GM18505 (cell line): Measurements from ENCODE around the gene NGF.

Experiments used
- ATAC-seq: cut with Tn5 transposase; IDR thresholded peaks from one replicate; pipeline ENCODE4 v1.9.1; 2021; ENCODE audit not compliant: unreplicated experiment
- POLR2A ChIP-seq: IDR thresholded peaks from 4 replicates; pipeline ENCODE4 v1.6.1; 2011; ENCODE audit warnings: borderline replicate concordance; ENCODE audit not compliant: insufficient read depth, insufficient read length; ENCODE audit errors: extremely low read depth

Gene NGF

DNA sequence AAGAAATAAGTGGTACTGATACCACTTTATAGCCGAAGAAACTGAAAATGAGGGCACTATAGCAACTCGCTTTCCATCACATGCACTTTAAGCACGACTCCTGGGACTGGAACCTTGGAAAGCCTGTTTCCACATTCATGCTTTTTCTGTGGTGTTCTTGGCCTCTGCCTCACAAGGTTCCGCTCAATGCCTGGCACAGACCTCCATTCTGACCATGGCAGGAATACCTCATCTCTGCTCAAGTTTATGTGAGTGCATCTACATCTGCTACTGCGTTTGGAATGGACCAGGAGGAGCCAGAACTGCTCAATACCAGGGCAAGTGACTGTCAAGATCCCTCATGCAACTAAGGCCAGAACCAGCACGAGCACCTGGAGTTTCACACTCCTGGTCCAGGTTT lies 11.6 kb downstream of the NGF start:
- ATAC-seq = no peak
- TF ChIP-seq POLR2A = no peak

- TF ChIP-seq POLR2A = no peak
- ATAC-seq = no peak
These were observed 12.2 kb downstream of the NGF start for GRCh38 chr1:115325874-115326273.

- TF ChIP-seq POLR2A = no peak
- no peak for ATAC-seq
These were observed 13.2 kb downstream of the NGF start for GRCh38 chr1:115324649-115325420.

DNA sequence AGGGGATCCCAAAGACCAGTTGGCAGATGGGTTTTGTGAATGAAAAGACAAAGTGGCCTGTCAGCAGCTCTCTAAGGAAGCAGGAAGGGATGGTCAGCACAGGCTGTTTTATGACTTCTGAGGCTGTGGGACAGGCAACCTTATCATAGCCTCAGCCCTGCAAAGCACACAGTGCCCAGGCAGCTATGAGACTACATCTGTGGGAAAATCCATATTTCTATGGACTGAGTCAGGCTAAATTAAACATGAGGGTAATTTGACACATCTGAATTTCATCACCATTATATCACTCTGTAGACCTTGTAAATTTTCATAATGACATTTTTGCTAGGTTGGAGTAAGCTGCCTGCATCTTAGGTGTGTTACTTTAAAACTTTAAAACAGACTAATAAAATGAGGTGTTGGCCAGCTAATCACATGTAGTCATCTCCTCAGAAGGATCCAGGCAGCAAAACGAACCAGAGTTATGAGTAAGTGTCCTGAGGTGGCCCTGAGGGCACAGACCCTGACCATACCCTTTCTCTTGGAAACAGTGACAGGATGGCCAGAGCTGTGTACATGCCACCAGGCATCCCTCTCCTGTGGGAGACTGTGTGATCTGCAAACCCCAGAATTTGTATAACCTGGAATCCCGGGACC lies 14.6 kb downstream of the NGF start:
- no peak for ATAC-seq
- no peak for TF ChIP-seq POLR2A

- no peak for TF ChIP-seq POLR2A
- no peak for ATAC-seq
These were observed 15.4 kb downstream of the NGF start for GRCh38 chr1:115322631-115323030.

DNA sequence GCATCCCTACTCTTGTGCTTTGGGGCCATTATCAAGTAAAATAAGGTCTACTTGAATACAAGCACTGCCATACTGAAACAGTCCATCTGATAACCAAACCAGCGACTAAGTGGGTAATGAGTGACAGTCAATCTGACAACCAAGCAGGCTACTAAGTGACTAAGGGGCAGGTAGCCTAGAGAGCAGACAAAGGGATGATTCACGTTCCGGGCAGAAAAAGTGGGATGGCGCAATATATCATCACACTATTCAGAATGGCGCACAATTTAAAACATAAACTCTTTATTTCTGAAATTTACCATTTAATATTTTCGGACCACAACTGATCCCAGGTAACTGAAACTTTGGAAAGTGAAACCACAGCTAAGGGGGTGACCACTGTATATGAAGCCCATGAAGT lies 17.7 kb downstream of the NGF start:
- no peak for ATAC-seq
- no peak for TF ChIP-seq POLR2A

GRCh38 chr1:115319706-115320105 lies 18.3 kb downstream of the NGF start:
- ATAC-seq = no peak
- TF ChIP-seq POLR2A = no peak

DNA sequence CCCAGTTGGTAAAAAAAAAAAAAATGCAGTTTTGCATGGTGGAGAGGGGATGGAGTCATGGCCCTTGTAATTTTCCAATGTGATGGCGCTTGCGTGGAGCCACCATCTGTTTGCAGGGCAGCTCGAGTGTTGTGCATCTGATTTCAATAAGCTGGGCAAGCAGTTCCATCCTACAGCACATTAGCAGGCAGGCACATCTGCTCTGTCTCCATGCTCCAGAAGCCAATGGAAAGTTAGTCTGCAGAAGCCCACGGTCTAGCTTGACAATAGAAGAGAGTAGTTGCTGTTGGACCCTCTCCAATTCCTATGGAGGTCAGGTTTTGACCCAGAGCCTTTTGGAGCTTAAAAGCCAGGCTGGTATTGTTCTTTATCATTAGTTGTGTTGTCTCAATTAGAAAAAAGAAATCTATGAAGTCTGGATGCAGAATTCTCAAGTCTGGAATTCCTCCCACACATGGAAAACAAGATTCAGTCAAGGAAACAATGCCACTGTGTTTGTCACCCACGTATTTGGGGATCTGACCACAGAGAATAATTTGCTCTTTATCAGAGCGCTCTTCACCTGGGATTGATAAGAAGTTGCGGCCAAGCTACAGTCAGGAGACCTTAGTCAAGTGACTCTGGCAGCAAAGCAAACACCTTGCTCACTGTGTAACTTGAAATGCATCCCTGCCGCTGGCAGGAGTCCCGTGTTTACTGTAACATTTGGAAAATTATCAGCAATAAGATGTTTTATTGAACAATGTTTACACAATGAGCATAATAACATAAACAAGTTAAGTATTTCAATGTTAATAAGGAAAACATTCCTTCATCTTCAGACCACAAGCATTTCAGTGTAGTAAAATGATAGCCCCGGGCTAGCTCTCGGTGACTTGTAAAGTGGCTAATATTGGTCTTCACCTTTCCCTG lies 20.7 kb downstream of the NGF start:
- no peak for TF ChIP-seq POLR2A
- ATAC-seq = no peak

DNA sequence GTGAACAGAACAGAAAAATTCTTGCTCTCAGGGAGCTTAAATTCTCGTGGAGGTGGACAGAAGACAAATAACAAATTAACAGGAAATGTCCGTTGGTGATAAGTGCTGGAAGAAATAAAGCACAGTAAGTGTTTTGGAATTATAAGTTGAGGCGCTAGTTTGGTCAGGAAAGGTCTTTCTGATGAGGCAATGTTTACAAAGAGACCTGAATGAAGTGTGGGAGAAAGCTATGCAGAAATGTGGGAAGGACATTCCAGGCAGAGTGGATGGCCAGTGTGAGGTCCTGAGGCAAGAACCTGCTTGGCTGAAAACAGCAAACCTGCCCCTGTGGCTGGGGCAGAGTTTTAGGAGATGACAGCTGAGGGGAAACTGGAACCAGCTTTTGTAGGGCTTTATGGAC lies 23.3 kb downstream of the NGF start:
- no peak for ATAC-seq
- TF ChIP-seq POLR2A = no peak

- TF ChIP-seq POLR2A = no peak
- ATAC-seq = no peak
These were observed 24.0 kb downstream of the NGF start for GRCh38 chr1:115314092-115314491.

DNA sequence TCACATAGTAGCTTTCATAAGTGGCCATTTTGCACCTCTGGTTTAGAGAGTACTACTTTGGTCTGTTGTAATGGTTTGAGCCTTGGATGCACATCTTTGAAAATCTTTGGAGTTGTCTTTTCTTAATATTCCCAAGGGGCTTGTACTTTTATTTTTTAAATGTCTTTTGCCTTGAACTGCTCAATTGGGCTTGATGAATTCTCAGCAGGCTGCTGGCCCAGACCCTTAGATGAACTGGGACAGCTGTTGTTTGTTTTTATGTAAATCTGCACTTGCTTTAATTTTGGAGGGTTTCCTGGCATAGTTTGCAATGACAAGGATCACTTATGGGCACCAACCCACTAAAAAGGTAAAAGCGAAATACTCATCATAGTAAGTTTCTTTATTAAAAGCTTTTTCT lies 24.9 kb downstream of the NGF start:
- no peak for TF ChIP-seq POLR2A
- no peak for ATAC-seq

- ATAC-seq = no peak
- no peak for TF ChIP-seq POLR2A
These were observed 25.3 kb downstream of the NGF start for GRCh38 chr1:115312742-115313141.

GRCh38 chr1:115311474-115311989 lies 26.5 kb downstream of the NGF start:
- no peak for TF ChIP-seq POLR2A
- no peak for ATAC-seq
